GM12878 (cell line): ENCODE results near the gene AGAP9. TPM values are rescaled to one million over a fixed set of nuclear protein-coding genes. Genes with fewer than 3 reads are reported as not detected.
"Not testable (repeated sequence)": the region's sequence is repeated elsewhere in the genome, so short reads cannot be mapped to it uniquely, and the experiment has no call there.

Source experiments
- ATAC-seq: fragments of 200-7000 bp; cut with Tn5 transposase; 3 replicates; pipeline ENCODE4 v1.9.1; 2020; ENCODE audit warnings: mild to moderate bottlenecking, moderate library complexity
- BruUV-seq: library from RNA; stranded (reverse); fragments of 400-500 nt; replicated peaks from 2 replicates; lab custom pipeline; 2021; lab: Mats Ljungman, UMichigan
- CTCF ChIA-PET: fragments of 300-600 bp; sonication (Branson Sonifier 250); formaldehyde crosslinking; extraction: SDS; loops from one replicate; lab custom pipeline; 2021; ENCODE audit warnings: inconsistent platforms; lab: Yijun Ruan, JAX
- POLR2A ChIA-PET: fragments of 350-600 bp; formaldehyde crosslinking; extraction: SDS; loops from one replicate; lab custom pipeline; 2021; ENCODE audit warnings: inconsistent platforms; lab: Charles Lee
- RAD21 ChIA-PET: fragments of 300-600 bp; sonication (Branson Sonifier 250); formaldehyde crosslinking; loops from one replicate; lab custom pipeline; 2023; ENCODE audit warnings: antibody characterized with exemption; ENCODE audit not compliant: unreplicated experiment; lab: Charles Lee
- SMC1A ChIA-PET: fragments of 300-600 bp; sonication (Branson Sonifier 250); formaldehyde crosslinking; loops from one replicate; lab custom pipeline; 2023; ENCODE audit not compliant: unreplicated experiment, uncharacterized antibody; lab: Charles Lee
- DNase-seq: peaks from one replicate; pipeline ENCODE4 v3.0.0-alpha.2; 2011; ENCODE audit warnings: low read depth, low spot score
- FAIRE-seq: peaks from 3 replicates; lab custom pipeline; 2011; peaks lifted over from hg19 to GRCh38; lab: Jason Lieb, UNC
- H2AFZ ChIP-seq: 2 replicates; pipeline ENCODE4 v1.6.0; 2011; ENCODE audit warnings: low read depth, low read length, control low read depth; ENCODE audit not compliant: control insufficient read depth
- H3K27ac ChIP-seq: 2 replicates; pipeline ENCODE4 v1.5.1; 2011; ENCODE audit warnings: control low read depth; ENCODE audit not compliant: control insufficient read depth, insufficient read depth
- H3K27me3 ChIP-seq, 2 experiments: replicated peaks in 1 of 2; 2 replicates each; pipeline versions ENCODE4 v1.6.0 to v1.6.1; 2011; ENCODE audit warnings: low read length in 1 of 2; ENCODE audit not compliant: control insufficient read depth in 2 of 2, insufficient read depth in 2 of 2
- H3K36me3 ChIP-seq, 2 experiments: 2 replicates each; pipeline ENCODE4 v1.5.1; 2011; ENCODE audit warnings: low read length in 1 of 2; ENCODE audit not compliant: control insufficient read depth in 2 of 2, insufficient read depth in 2 of 2
- H3K4me1 ChIP-seq: 2 replicates; pipeline ENCODE4 v1.6.1; 2011; ENCODE audit warnings: mild to moderate bottlenecking, low read length, moderate library complexity, mixed read lengths; ENCODE audit not compliant: control insufficient read depth, insufficient read depth
- H3K4me2 ChIP-seq: 2 replicates; pipeline ENCODE4 v1.6.0; 2011; ENCODE audit warnings: control low read depth; ENCODE audit not compliant: control insufficient read depth, insufficient read depth
- H3K4me3 ChIP-seq: fragments of 200-600 bp; sonication (generic); 2 replicates; pipeline ENCODE4 v1.5.1; 2016
- H3K79me2 ChIP-seq: 2 replicates; pipeline ENCODE4 v1.6.0; 2011; ENCODE audit warnings: low read length; ENCODE audit not compliant: control insufficient read depth, insufficient read depth
- H3K9ac ChIP-seq: 2 replicates; pipeline ENCODE4 v1.8.0; 2011; ENCODE audit warnings: low read length, control low read depth, mixed read lengths; ENCODE audit not compliant: control insufficient read depth, insufficient read depth
- H3K9me3 ChIP-seq: replicated peaks from 3 replicates; pipeline ENCODE4 v1.5.1; 2011; ENCODE audit warnings: mild to moderate bottlenecking, low read length; ENCODE audit not compliant: control insufficient read depth, insufficient read depth
- H4K20me1 ChIP-seq: 2 replicates; pipeline ENCODE4 v1.6.0; 2011; ENCODE audit not compliant: control insufficient read depth, insufficient read depth
- WGBS: methylation state at CpG from one replicate; pipeline ENCODE4 v1.1.6; 2016; ENCODE audit warnings: low lambda C conversion rate; ENCODE audit not compliant: insufficient replicate concordance, insufficient coverage; ENCODE audit errors: missing lambda C conversion rate; 5-methylcytosine and 5-hydroxymethylcytosine counted together
- in situ Hi-C: fragments of 300-500 bp; cut with MboI; formaldehyde crosslinking; loops from 9 replicates; pipeline ENCODE4 v1.14.3; 2018; ENCODE audit warnings: mixed read lengths
- intact Hi-C: fragments of 100-400 bp; cut with micrococcal nuclease; formaldehyde crosslinking; loops from one replicate; pipeline ENCODE4 v1.14.2; 2022; ENCODE audit not compliant: unreplicated experiment
- polyA plus RNA-seq, 11 experiments: library from polyadenylated mRNA; depleted of rRNA in 4 of 11; unstranded in 6 of 11; stranded (reverse) in 5 of 11; fragments of >200 nt; fragmentation: Nextera tagmentation in 4 of 11; fragmentation: Illumina TruSeq in 1 of 11; extraction: Ambion mirVana in 4 of 11; extraction: Trizol in 1 of 11; gene quantifications; 1 replicate in 1 of 11; 2 replicates in 10 of 11; pipeline versions ENCODE4 v1.2.1 to v1.2.3, GENCODE V29; 2011 to 2016; ENCODE audit warnings: inconsistent platforms in 2 of 11, missing spikeins in 2 of 11, low read depth in 1 of 11
- total RNA-seq, 4 experiments: library from RNA; depleted of rRNA in 3 of 4; stranded (reverse); fragments of >200 nt in 3 of 4; fragmentation: Illumina TruSeq in 1 of 4; extraction: Trizol in 1 of 4; gene quantifications; 2 replicates each; pipeline versions ENCODE4 v1.2.1 to v1.2.3, GENCODE V29; 2013 to 2021

The AGAP9 gene
- total and polyA plus RNA-seq, 10 of the 15 experiments (the other 5 are each of a cell fraction or from before 2014, with no cell fraction given) = 0.32 to 8.8 (median 3.6) TPM

DNA sequence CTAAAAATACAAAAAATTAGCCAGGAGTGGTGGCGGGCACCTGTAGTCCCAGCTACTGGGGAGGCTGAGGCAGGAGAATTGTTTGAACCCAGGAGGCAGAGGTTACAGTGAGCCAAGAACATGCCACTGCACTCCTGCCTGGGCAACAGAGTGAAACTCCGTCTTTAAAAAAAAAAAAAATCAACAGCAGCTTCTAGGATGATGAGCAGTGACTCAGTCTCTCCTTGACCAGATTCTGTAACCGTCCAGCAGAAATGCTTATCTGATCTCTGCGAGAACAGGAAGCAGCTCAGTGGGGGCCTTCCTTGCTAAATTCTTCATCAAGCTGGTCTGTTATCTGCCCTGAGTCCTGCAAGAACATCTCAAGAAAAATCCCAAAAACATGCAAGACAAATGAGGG lies 37.5 kb downstream of the AGAP9 start:
- in situ Hi-C loops, FAIRE-seq, H3K36me3 ChIP-seq, POLR2A ChIA-PET, RAD21 ChIA-PET, ATAC-seq, CTCF ChIA-PET, intact Hi-C loops, BruUV-seq, H3K9ac ChIP-seq, H3K27ac ChIP-seq, H3K4me1 ChIP-seq, H3K4me2 ChIP-seq, SMC1A ChIA-PET, DNase-seq, H3K4me3 ChIP-seq, H3K9me3 ChIP-seq, H3K27me3 ChIP-seq, H2AFZ ChIP-seq, H4K20me1 ChIP-seq, H3K79me2 ChIP-seq: not testable (repeated sequence)
- WGBS = 0% methylated on average over 1 of the region's 4 CpGs

DNA sequence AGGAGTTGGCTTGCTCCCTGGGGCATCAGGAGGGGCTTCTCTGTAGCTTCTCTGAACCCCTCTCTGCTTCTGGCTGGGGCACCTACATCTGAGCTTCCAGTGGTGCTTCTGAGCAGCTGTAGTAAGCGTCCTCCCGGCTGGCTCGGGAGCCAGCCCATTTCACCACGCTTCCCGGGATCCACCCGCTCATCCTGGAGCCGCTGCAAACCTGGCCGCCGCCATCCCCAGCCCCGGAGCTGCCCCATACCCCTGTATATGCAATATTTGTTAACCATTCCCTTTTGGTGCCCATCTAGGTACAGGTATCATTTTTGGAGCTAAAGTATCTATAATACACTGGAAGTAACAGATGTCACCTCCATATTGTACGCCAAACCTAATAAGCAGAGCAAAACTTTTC lies 38.7 kb downstream of the AGAP9 start:
- H3K4me3 ChIP-seq, BruUV-seq, RAD21 ChIA-PET: not testable (repeated sequence)

DNA sequence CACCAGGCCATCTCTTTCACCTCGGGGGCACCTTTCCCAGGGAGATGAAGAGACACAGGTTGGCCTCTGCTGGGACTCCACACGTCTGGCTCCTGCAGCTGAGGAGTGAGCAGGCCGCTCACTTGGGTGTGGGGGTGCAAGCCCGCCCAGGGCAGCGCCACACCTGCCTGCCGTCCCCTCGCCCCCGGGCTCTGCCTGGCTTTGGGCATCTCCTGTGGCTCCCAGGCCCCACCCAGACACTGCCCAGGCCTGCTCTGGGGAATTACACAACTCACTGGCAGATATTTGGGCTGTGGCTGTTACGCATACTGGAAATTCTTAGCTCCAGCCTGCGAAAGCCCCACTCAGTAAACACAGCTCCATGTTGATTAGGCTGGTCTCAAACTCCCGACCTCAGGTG lies 39.5 kb downstream of the AGAP9 start, which contains the start of gene ANXA8:
ANXA8 (minus strand) TSS at position 193 of the 400 bp plus-strand sequence; CDS start at position 11, 182 bp downstream.
- H3K9ac ChIP-seq, intact Hi-C loops, BruUV-seq, DNase-seq, FAIRE-seq, SMC1A ChIA-PET, in situ Hi-C loops, H4K20me1 ChIP-seq, RAD21 ChIA-PET, CTCF ChIA-PET, H3K27ac ChIP-seq, H3K4me3 ChIP-seq, H3K9me3 ChIP-seq, ATAC-seq, H3K36me3 ChIP-seq, H3K4me1 ChIP-seq, H3K79me2 ChIP-seq, H2AFZ ChIP-seq, H3K4me2 ChIP-seq, POLR2A ChIA-PET, H3K27me3 ChIP-seq: not testable (repeated sequence)
- 0% methylated on average over 3 of the region's 11 CpGs for WGBS

More for the DNA sequence above, 38.7 kb downstream of the AGAP9 start:
- CTCF ChIA-PET, FAIRE-seq, H3K9ac ChIP-seq, H3K4me2 ChIP-seq, H3K27ac ChIP-seq, H3K36me3 ChIP-seq, H3K27me3 ChIP-seq, DNase-seq, H3K9me3 ChIP-seq, POLR2A ChIA-PET, SMC1A ChIA-PET, H4K20me1 ChIP-seq, H3K79me2 ChIP-seq, in situ Hi-C loops, intact Hi-C loops, H3K4me1 ChIP-seq, H2AFZ ChIP-seq, ATAC-seq: not testable (repeated sequence)
- WGBS = 33% methylated on average over 7 of the region's 11 CpGs

DNA sequence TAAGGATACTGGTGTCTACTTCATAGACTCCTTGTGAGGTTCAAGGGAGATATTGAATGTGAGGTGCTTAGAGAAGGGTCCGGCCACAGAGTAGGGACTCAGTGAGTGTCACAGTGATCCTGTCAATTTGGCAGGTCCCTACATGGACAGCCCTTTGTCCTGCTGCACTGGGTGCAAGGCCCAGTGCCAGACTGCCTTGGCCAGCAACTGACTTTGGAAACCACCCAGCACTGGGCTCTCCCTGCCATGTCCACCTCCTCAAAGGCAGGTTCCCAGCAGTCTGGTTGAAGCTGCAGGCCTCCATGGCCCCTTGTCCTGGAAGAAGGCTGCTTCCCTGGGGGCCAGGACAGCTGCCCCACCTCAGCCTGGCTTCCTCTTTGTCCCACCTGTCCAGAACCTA lies 41.1 kb downstream of the AGAP9 start:
- H3K9ac ChIP-seq, H3K4me2 ChIP-seq, H3K9me3 ChIP-seq, BruUV-seq, H2AFZ ChIP-seq, in situ Hi-C loops, H3K27ac ChIP-seq, H3K27me3 ChIP-seq, intact Hi-C loops, CTCF ChIA-PET, ATAC-seq, H4K20me1 ChIP-seq, H3K79me2 ChIP-seq, POLR2A ChIA-PET, RAD21 ChIA-PET, H3K4me3 ChIP-seq, FAIRE-seq, H3K4me1 ChIP-seq, DNase-seq, H3K36me3 ChIP-seq, SMC1A ChIA-PET: not testable (repeated sequence)
- WGBS = no CpG with 5 or more reads among the region's 1 CpG
